CD4-positive, alpha-beta T cell treated with Interleukin-2 at 100 ng/mL for 4 hours (primary cell): ENCODE data around the gene NLGN2.
"Not testable (repeated sequence)": the region's sequence is repeated elsewhere in the genome, so short reads cannot be mapped to it uniquely, and the experiment has no call there.

ENCODE experiments used
- DNase-seq: peaks from one replicate; pipeline ENCODE4 v3.0.0-alpha.2; 2020; ENCODE audit warnings: low spot score

NLGN2 gene

GRCh38 chr17:7407485-7408251, at the start of gene NLGN2:
NLGN2 (plus strand) TSS chr17:7407845; CDS start chr17:7408256, 411 bp downstream.
- DNase-seq = no peak

GRCh38 chr17:7361906-7362305, 45.7 kb upstream of the NLGN2 start:
- no peak for DNase-seq

GRCh38 chr17:7363311-7363710, 44.3 kb upstream of the NLGN2 start:
- DNase-seq = no peak

GRCh38 chr17:7365963-7366362, 41.7 kb upstream of the NLGN2 start:
- DNase-seq = not testable (repeated sequence)

GRCh38 chr17:7367083-7367482, 40.6 kb upstream of the NLGN2 start:
- no peak for DNase-seq

GRCh38 chr17:7367918-7368598, 39.6 kb upstream of the NLGN2 start:
- no peak for DNase-seq

- DNase-seq = not testable (repeated sequence)
Measured at GRCh38 chr17:7368599-7368994, 39.0 kb upstream of the NLGN2 start.

GRCh38 chr17:7369825-7370224, 37.8 kb upstream of the NLGN2 start:
- DNase-seq = no peak

- no peak for DNase-seq
Measured at GRCh38 chr17:7370853-7371252, 36.8 kb upstream of the NLGN2 start.

GRCh38 chr17:7374353-7374752, 33.3 kb upstream of the NLGN2 start:
- DNase-seq = no peak

- no peak for DNase-seq
Measured at GRCh38 chr17:7379134-7379533, 28.5 kb upstream of the NLGN2 start.

- no peak for DNase-seq
Measured at GRCh38 chr17:7380321-7380720, 27.3 kb upstream of the NLGN2 start.

- DNase-seq = no peak
Measured at GRCh38 chr17:7380855-7381683, 26.6 kb upstream of the NLGN2 start, which contains the start of gene TNK1. TNK1 (plus strand) TSS chr17:7381089; CDS start chr17:7382927, 1,838 bp downstream.

- DNase-seq = no peak
Measured at GRCh38 chr17:7382901-7383300, 24.7 kb upstream of the NLGN2 start.

- no peak for DNase-seq
Measured at GRCh38 chr17:7383371-7383741, 24.3 kb upstream of the NLGN2 start.

- DNase-seq = peak; percentile 78
Measured at GRCh38 chr17:7383742-7384488, 23.7 kb upstream of the NLGN2 start.

GRCh38 chr17:7384489-7385081, 23.1 kb upstream of the NLGN2 start:
- DNase-seq = no peak

GRCh38 chr17:7388856-7389255, 18.8 kb upstream of the NLGN2 start:
- no peak for DNase-seq

- DNase-seq = no peak
Measured at GRCh38 chr17:7389924-7390910, 17.4 kb upstream of the NLGN2 start.

GRCh38 chr17:7391307-7391706, 16.3 kb upstream of the NLGN2 start:
- DNase-seq = no peak
